Measurements from ENCODE around the gene VIPR2. TPM values are rescaled to one million over a fixed set of nuclear protein-coding genes. Genes with fewer than 3 reads are reported as not detected.

The VIPR2 gene
- total and polyA plus RNA-seq, 3 donors from 2014 or later = 2.5 to 5.3 (median 4.9) TPM

DNA sequence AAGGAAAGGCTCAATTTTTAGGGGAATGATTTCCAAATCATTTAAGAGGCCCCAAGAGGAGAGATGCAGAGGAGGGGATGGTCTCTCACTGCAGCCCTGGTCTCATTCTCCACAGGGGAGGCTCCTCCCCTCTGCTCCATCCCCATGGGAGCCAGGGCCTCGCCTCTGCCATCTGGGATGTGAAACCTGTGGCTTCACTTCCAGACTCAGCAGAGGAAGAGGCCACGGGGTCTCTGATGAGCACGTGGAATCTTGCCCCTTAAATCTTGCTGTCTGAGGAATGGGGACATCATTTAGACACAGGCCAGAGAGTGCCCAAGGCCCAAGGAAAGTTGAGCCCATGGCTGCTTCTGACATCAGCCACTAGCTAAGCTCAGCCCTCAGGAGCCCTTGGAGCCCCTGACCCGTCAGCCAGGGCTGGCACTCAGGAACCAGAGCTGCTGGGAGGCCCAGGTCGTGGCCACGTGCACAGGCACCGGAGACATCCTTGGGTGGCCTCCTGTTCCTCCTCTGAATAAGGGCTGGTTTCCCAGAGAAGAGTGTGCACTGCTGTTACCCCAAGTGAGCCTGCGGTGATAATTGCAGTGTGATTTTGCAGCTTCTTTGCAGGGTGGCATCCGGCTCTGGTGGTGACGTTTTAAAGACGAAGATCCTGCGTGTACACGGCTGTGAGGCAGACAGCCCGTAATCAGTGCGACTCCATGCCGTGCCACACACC, 50.5 kb downstream of the VIPR2 start:
- H3K36me3 ChIP-seq (ENCODE audit: low read depth, missing control alignments) = no peaks in the 10 kb centered on the region
- intact Hi-C loops (cut with DNase I; ENCODE audit: low total_unique reads) = no loop called here
- H3K4me1 ChIP-seq = peaks cover 2% of the 10 kb centered on the region
- 75 to 82% methylated on average over 12 to 16 of the region's 16 CpGs for WGBS, 2 donors
- H3K4me3 ChIP-seq = no peak overlapping the region
- TF ChIP-seq POLR2A (IDR thresholded peaks at IDR 0.05) = no peak
- TF ChIP-seq, protein P1, sequence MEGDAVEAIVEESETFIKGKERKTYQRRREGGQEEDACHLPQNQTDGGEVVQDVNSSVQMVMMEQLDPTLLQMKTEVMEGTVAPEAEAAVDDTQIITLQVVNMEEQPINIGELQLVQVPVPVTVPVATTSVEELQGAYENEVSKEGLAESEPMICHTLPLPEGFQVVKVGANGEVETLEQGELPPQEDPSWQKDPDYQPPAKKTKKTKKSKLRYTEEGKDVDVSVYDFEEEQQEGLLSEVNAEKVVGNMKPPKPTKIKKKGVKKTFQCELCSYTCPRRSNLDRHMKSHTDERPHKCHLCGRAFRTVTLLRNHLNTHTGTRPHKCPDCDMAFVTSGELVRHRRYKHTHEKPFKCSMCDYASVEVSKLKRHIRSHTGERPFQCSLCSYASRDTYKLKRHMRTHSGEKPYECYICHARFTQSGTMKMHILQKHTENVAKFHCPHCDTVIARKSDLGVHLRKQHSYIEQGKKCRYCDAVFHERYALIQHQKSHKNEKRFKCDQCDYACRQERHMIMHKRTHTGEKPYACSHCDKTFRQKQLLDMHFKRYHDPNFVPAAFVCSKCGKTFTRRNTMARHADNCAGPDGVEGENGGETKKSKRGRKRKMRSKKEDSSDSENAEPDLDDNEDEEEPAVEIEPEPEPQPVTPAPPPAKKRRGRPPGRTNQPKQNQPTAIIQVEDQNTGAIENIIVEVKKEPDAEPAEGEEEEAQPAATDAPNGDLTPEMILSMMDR (IDR thresholded peaks at IDR 0.05) = no peak
- H3K9me3 ChIP-seq = no peaks in the 10 kb centered on the region
- no peak overlapping the region for H3K27ac ChIP-seq
- no peaks in the 10 kb centered on the region for H3K27me3 ChIP-seq
- DNase-seq = no peak

DNA sequence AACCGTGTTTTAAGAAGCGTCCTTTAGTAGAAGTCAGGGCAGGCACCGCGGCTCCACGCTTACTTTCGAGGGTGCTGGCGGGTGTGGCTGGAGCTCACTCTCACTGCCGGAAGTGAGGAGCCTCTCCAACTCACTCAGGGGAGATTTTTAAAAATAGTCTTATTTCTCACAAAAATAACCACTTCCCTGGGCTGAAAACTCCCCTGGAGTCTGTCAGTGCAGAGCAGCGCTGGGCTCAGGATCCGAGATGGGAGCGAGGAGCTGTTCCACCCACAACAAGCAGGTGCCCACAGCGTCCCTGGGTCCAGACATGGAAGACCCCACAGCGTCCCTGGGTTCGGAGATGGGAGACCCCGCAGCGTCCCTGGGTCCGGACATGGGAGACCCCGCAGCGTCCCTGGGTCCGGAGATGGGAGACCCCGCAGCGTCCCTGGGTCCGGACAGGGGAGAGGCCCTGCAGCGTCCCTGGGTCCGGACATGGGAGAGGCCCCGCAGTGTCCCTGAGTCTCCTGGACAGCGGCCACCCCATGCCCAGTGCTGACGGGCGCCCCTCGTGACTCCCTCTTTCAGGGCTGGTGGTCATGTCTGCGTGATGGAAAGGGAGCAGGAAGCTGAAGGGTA, 51.2 kb downstream of the VIPR2 start:
- Histone ChIP-seq H3K9me3 (no peaks in the 10 kb centered on the region), H3K27ac (no peak overlapping the region), H3K4me1 (no peaks in the 10 kb centered on the region), H3K4me3 (no peak overlapping the region), H3K36me3 (ENCODE audit: low read depth, missing control alignments) (no peaks in the 10 kb centered on the region), H3K27me3 (no peaks in the 10 kb centered on the region)
- 85 to 92% methylated on average over 18 to 31 of the region's 31 CpGs for WGBS, 2 donors
- TF ChIP-seq POLR2A (IDR thresholded peaks at IDR 0.05) = no peak
- TF ChIP-seq, protein P1 (IDR thresholded peaks at IDR 0.05) = no peak
- DNase-seq = no peak
- intact Hi-C loops (cut with DNase I; ENCODE audit: low total_unique reads) = no loop called here

DNA sequence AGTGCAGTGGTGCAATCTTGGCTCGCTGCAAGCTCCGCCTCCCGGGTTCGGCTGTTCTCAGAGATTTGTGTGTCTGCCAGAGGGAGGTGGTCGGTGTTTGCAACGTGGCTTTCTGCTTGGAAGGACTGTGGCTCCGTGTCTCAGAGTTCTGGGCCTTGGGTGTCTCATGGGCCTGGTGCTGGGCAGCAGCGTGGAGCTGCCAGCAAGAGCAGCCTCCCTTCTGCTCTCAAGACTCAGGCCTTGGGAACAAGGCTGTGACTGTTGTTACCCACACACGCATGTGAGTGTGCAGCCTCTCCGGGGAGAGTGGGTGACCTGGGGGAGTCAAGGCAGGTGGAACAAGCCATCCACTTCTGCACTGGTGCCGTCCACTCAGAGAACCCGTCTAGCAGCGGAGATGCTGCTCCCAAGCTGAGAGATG, 52.0 kb downstream of the VIPR2 start:
- H3K27me3 ChIP-seq = no peaks in the 10 kb centered on the region
- no peak overlapping the region for H3K4me3 ChIP-seq
- H3K36me3 ChIP-seq (ENCODE audit: low read depth, missing control alignments) = no peaks in the 10 kb centered on the region
- DNase-seq = no peak
- 78 to 82% methylated on average over 12 to 13 of the region's 13 CpGs for WGBS, 2 donors
- H3K4me1 ChIP-seq = no peaks in the 10 kb centered on the region
- intact Hi-C loops (cut with DNase I; ENCODE audit: low total_unique reads) = no loop called here
- TF ChIP-seq, protein P1 (IDR thresholded peaks at IDR 0.05) = no peak
- no peak for TF ChIP-seq POLR2A (IDR thresholded peaks at IDR 0.05)
- H3K9me3 ChIP-seq = no peaks in the 10 kb centered on the region
- no peak overlapping the region for H3K27ac ChIP-seq

DNA sequence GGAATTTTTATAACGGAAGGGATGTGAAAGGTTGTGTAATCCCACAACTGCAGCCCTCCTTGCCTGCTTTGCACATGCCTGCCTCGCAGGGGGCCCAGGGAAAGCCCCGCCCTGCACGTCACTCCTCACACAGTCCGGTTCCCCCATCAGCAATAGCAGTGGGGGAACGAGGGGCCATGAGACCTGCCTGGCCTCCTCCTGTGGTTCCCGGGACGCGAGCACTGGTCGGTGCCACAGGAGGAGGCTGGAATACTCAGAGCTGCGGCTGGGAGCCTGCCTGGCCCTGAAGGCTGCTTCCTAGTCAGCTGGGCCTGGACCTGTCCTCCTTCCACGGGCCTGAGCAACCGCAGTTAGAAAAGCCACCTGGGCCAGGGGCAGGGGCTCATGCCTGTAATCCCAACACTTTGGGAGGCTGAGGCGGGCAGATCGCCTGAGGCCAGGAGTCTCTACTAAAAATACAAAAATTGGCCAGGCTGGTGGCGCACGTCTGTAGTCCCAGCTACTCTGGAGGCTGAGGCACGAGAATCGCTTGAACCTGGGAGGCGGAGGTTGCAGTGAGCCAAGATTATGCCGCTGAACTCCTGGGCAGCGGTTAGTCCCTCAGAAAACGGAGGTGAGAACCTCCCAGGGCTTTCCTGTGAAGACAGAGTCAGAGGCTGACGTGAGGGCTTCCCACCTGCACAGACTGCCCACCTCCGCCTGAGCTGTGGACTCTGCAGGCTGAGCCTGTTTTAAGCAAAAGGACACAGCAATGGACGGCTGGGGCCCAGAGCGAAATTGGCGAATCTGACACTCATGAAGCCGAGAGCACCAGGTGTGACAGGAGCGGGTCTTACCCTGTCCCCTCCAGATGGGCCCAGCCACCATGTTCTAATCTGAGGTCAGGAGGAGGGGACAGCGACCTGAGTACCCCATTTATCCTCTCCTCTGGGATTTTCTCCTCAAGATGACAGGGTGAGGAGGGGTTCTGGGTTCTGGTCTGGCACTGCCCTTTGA, 52.9 kb downstream of the VIPR2 start:
- Histone ChIP-seq H3K9me3 (no peaks in the 10 kb centered on the region), H3K36me3 (ENCODE audit: low read depth, missing control alignments) (no peaks in the 10 kb centered on the region), H3K4me1 (no peaks in the 10 kb centered on the region), H3K4me3 (no peak overlapping the region), H3K27ac (no peak overlapping the region), H3K27me3 (no peaks in the 10 kb centered on the region)
- DNase-seq = peak; percentile 5
- intact Hi-C loops (cut with DNase I; ENCODE audit: low total_unique reads) = no loop called here
- WGBS, 2 donors = 88 to 91% methylated on average over 24 to 31 of the region's 31 CpGs
- TF ChIP-seq, protein P1 (IDR thresholded peaks at IDR 0.05) = no peak
- no peak for TF ChIP-seq POLR2A (IDR thresholded peaks at IDR 0.05)
